Measurements from ENCODE around the gene TMEM145.

The TMEM145 gene

GRCh38 chr19:42279902-42280814, 33.0 kb upstream of the TMEM145 start:
- peak; percentile 53 for DNase-seq (ENCODE audit: extremely low read depth, low read depth)

GRCh38 chr19:42280815-42281145, 32.3 kb upstream of the TMEM145 start:
- no peak for TF ChIP-seq CTCF (IDR thresholded peaks at IDR 0.05; ENCODE audit: low read depth, low read length)
- DNase-seq (ENCODE audit: extremely low read depth, low read depth), result no peak

More at GRCh38 chr19:42279902-42280814, 33.0 kb upstream of the TMEM145 start:
- peak; percentile 81 for TF ChIP-seq CTCF (IDR thresholded peaks at IDR 0.05; ENCODE audit: low read depth, low read length)

- DNase-seq (ENCODE audit: extremely low read depth, low read depth), result no peak
- no peak for TF ChIP-seq CTCF (IDR thresholded peaks at IDR 0.05; ENCODE audit: low read depth, low read length)
Observed at GRCh38 chr19:42281146-42281826, 31.8 kb upstream of the TMEM145 start.

GRCh38 chr19:42281827-42282762, 31.0 kb upstream of the TMEM145 start:
- no peak for TF ChIP-seq CTCF (IDR thresholded peaks at IDR 0.05; ENCODE audit: low read depth, low read length)
- no peak for DNase-seq (ENCODE audit: extremely low read depth, low read depth)

- DNase-seq (ENCODE audit: extremely low read depth, low read depth), result no peak
- no peak for TF ChIP-seq CTCF (IDR thresholded peaks at IDR 0.05; ENCODE audit: low read depth, low read length)
Observed at GRCh38 chr19:42282819-42283187, 30.3 kb upstream of the TMEM145 start.

- peak; percentile 81 for DNase-seq (ENCODE audit: extremely low read depth, low read depth)
- TF ChIP-seq CTCF (IDR thresholded peaks at IDR 0.05; ENCODE audit: low read depth, low read length), result no peak
Observed at GRCh38 chr19:42283188-42284065, 29.7 kb upstream of the TMEM145 start.

All from AG09319 (cell line).